ENCODE measurements around the gene AP1G2. TPM values are rescaled to one million over a fixed set of nuclear protein-coding genes. Genes with fewer than 3 reads are reported as not detected.

Gene AP1G2
- total RNA-seq, 6 donors from 2014 or later, result 73.9 to 418 (median 140) TPM

GRCh38 chr14:23528555-23528954 is 39.0 kb downstream of the AP1G2 start:
- ATAC-seq (ENCODE audit: low FRiP score in 2 of 2) (no peak), DNase-seq (no peak)
- H3K4me1 ChIP-seq, result peaks cover 0 to 4% (median 0%) of the 10 kb centered on the region in 4 donors
- no peak for TF ChIP-seq POLR2A (IDR thresholded peaks at IDR 0.05)
- no peak for TF ChIP-seq POLR2AphosphoS5 (IDR thresholded peaks at IDR 0.05)
- TF ChIP-seq CTCF (IDR thresholded peaks at IDR 0.05), result no peak
- no peak for TF ChIP-seq EP300 (IDR thresholded peaks at IDR 0.05)
- H3K27ac ChIP-seq, result no peak overlapping the region
- no peaks in the 10 kb centered on the region for H3K9me3 ChIP-seq
- WGBS, 2 donors, result 82 to 100% methylated on average over 1 of the region's 1 CpG
- no peaks in the 10 kb centered on the region for H3K27me3 ChIP-seq
- H3K4me3 ChIP-seq, result no peak overlapping the region
- no peaks in the 10 kb centered on the region for H3K36me3 ChIP-seq

- no peaks in the 10 kb centered on the region for H3K36me3 ChIP-seq
- no peak for ATAC-seq (ENCODE audit: low FRiP score in 2 of 2)
- no peak for DNase-seq
- H3K27me3 ChIP-seq, result no peaks in the 10 kb centered on the region
- no peaks in the 10 kb centered on the region for H3K9me3 ChIP-seq
- no peak overlapping the region for H3K27ac ChIP-seq
- H3K4me1 ChIP-seq, result peaks cover 0 to 2% (median 0%) of the 10 kb centered on the region in 4 donors
- WGBS, 2 donors, result 91 to 93% methylated on average over 8 of the region's 8 CpGs
- no peak overlapping the region for H3K4me3 ChIP-seq
- TF ChIP-seq CTCF (IDR thresholded peaks at IDR 0.05) (no peak), POLR2A (IDR thresholded peaks at IDR 0.05) (no peak), EP300 (IDR thresholded peaks at IDR 0.05) (no peak), POLR2AphosphoS5 (IDR thresholded peaks at IDR 0.05) (no peak)
Measured at GRCh38 chr14:23525611-23526010, 42.0 kb downstream of the AP1G2 start.

GRCh38 chr14:23524954-23525353 is 42.6 kb downstream of the AP1G2 start:
- Histone ChIP-seq H3K27ac (no peak overlapping the region), H3K4me3 (no peak overlapping the region), H3K4me1 (no peaks in the 10 kb centered on the region), H3K36me3 (no peaks in the 10 kb centered on the region), H3K27me3 (no peaks in the 10 kb centered on the region), H3K9me3 (no peaks in the 10 kb centered on the region)
- DNase-seq (no peak), ATAC-seq (ENCODE audit: low FRiP score in 2 of 2) (no peak)
- 90 to 94% methylated on average over 8 to 13 of the region's 14 CpGs for WGBS, 2 donors
- TF ChIP-seq EP300 (IDR thresholded peaks at IDR 0.05) (no peak), CTCF (IDR thresholded peaks at IDR 0.05) (no peak)

GRCh38 chr14:23523229-23524016 is 44.2 kb downstream of the AP1G2 start:
- Histone ChIP-seq H3K4me3 (no peak overlapping the region), H3K4me1 (no peaks in the 10 kb centered on the region), H3K36me3 (peaks cover 0 to 4% (median 0%) of the 10 kb centered on the region in 4 donors), H3K27me3 (no peaks in the 10 kb centered on the region), H3K9me3 (no peaks in the 10 kb centered on the region), H3K27ac (no peak overlapping the region)
- no peak for ATAC-seq (ENCODE audit: low FRiP score in 2 of 2)
- DNase-seq, result no peak
- 91% methylated on average over 16 of the region's 16 CpGs for WGBS, 2 donors
- TF ChIP-seq POLR2A (IDR thresholded peaks at IDR 0.05) (no peak), POLR2AphosphoS5 (IDR thresholded peaks at IDR 0.05) (no peak), EP300 (IDR thresholded peaks at IDR 0.05) (no peak), CTCF (IDR thresholded peaks at IDR 0.05) (no peak)

Measured in upper lobe of left lung (tissue), 6 donors.